ENCODE results near the gene KRT4.
A peak's percentile ranks its signal among the peaks of the same experiment; 100 is the strongest.

Gene KRT4

GRCh38 chr12:52792185-52793029 is 21.5 kb downstream of the KRT4 start:
- no peak for TF ChIP-seq POLR2A (IDR thresholded peaks at IDR 0.05; ENCODE audit: low read length)
- DNase-seq: no peak

- no peak for TF ChIP-seq GATA1 (IDR thresholded peaks at IDR 0.05; ENCODE audit: low read depth, low read length)
- no peak for TF ChIP-seq POLR2A (IDR thresholded peaks at IDR 0.05; ENCODE audit: low read length)
- DNase-seq: no peak
Observed at GRCh38 chr12:52791271-52792184, 22.4 kb downstream of the KRT4 start.

GRCh38 chr12:52790427-52791270 is 23.3 kb downstream of the KRT4 start:
- no peak for DNase-seq
- no peak for TF ChIP-seq POLR2A (IDR thresholded peaks at IDR 0.05; ENCODE audit: low read length)
- TF ChIP-seq GATA1 (IDR thresholded peaks at IDR 0.05; ENCODE audit: low read depth, low read length): no peak

GRCh38 chr12:52789637-52790426 is 24.1 kb downstream of the KRT4 start:
- no peak for TF ChIP-seq GATA1 (IDR thresholded peaks at IDR 0.05; ENCODE audit: low read depth, low read length)
- TF ChIP-seq POLR2A (IDR thresholded peaks at IDR 0.05; ENCODE audit: low read length): no peak
- peak; percentile 55 to 64 for DNase-seq

GRCh38 chr12:52788876-52789636 is 24.9 kb downstream of the KRT4 start:
- TF ChIP-seq POLR2A (IDR thresholded peaks at IDR 0.05; ENCODE audit: low read length) (no peak), GATA1 (IDR thresholded peaks at IDR 0.05; ENCODE audit: low read depth, low read length) (no peak)
- DNase-seq: no peak

DNA sequence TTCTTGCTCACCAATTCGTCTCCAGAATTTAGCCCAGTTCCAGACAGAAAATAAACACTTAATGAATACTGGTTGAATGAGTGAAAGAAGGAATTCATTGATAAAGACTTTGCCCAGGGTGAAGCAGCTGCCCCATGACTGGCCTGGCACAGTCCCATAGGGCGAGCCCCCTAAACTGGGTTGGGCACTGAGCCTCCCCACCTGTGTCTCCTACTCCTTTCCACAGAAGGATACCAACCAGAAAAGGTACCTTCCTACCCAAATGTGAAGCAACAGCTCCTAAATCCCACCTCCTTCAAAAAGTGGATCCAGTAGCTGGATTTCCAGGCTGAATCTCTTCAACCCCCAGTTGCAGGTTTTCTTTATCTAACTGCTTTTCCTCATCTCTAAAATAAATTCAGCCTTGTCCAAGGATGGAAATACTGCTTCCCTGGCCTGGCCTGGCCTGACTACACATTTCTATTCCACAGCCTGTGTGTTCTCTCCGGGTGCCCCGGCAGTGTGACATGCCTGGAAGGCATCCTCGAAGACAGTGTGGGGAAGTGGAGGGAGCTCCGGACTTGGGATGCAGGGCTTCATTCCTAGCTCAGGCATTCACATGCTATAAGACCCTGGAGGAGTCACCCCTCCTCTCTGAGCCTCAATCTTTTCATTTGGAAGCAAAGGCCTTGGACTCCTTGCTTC is 25.6 kb downstream of the KRT4 start:
- DNase-seq: no peak
- TF ChIP-seq POLR2A (IDR thresholded peaks at IDR 0.05; ENCODE audit: low read length) (no peak), GATA1 (IDR thresholded peaks at IDR 0.05; ENCODE audit: low read depth, low read length) (no peak)

DNA sequence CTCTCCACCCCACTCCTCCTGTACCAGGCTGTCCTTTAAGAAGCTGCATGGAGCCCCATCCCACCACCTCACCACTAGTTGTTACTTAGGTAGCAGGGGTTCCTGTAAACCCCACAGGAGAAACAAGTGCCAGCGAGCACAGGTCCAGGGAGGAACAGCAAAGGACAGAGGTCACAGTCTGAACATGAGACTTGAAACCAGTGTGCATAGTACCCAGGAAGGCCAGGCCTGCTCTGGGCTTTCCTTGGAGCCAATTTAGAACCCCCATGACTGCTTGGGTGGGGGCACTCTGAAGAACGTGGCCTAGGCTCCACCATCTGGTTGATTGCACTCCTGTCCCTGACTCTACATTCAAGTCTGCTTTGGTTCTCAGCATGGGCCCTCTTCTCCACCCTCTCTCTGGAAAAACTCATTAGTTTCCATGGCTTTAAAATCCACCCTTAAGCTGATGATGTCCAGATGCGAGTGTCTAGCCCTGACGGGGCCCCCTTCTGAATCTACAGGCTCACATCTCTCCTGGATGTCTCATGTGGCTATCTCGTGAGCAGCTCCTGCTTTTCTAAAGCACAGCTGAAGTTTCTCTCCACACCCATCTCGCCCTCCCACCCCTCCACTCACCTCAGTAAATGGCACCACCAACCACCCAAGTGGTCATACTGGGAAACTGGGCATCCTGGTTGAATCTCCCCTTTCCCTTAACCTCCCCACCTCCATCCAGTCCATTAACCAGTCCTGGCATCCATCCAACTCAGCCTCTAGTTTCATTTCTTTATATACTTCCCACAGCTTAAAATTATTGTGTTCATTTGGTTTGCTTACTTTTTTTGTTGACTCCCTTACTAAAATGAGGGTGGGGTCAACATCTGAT is 26.4 kb downstream of the KRT4 start:
- peak in 1 of 2 experiments; percentile 38 for DNase-seq
- TF ChIP-seq GATA1 (IDR thresholded peaks at IDR 0.05; ENCODE audit: low read depth, low read length) (no peak), POLR2A (IDR thresholded peaks at IDR 0.05; ENCODE audit: low read length) (no peak)

DNA sequence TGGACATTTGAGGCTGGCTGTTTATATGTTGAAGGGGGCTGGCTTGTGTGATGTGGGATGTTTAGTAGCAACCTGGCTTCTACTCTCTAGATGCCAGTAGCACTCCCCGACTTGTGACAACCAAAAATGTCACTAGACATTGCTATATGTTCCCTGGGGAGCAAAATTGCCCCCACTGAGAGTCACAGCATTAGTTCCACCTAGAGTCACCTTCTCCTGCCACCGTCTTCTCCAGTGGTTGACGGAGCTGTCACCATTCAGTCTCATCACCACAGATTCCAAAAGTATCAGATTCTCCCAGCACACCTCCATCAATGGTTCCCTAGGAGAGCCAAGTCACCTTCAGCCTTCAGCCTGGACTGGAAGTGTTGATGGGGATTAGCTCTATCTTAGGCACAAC is 29.0 kb downstream of the KRT4 start:
- TF ChIP-seq GATA1 (IDR thresholded peaks at IDR 0.05; ENCODE audit: low read depth, low read length): no peak
- TF ChIP-seq POLR2A (IDR thresholded peaks at IDR 0.05; ENCODE audit: low read length): no peak
- no peak for DNase-seq

- TF ChIP-seq GATA1 (IDR thresholded peaks at IDR 0.05; ENCODE audit: low read depth, low read length): no peak
- no peak for TF ChIP-seq POLR2A (IDR thresholded peaks at IDR 0.05; ENCODE audit: low read length)
- no peak for DNase-seq
Observed at GRCh38 chr12:52783563-52784316, 30.2 kb downstream of the KRT4 start.

GRCh38 chr12:52782502-52782901 is 31.4 kb downstream of the KRT4 start:
- TF ChIP-seq POLR2A (IDR thresholded peaks at IDR 0.05; ENCODE audit: low read length): no peak
- DNase-seq: no peak

Data from erythroblast (primary cell).